IMR-90 (cell line): ENCODE results near the gene SLC6A4. TPM values are rescaled to one million over a fixed set of nuclear protein-coding genes. Genes with fewer than 3 reads are reported as not detected.

Experiments used
- ATAC-seq: fragments of 200-7000 bp; cut with Tn5 transposase; 2 replicates; pipeline ENCODE4 v1.9.1; 2020; ENCODE audit warnings: low read depth, mild to moderate bottlenecking, moderate library complexity
- BruUV-seq: library from RNA; stranded (reverse); fragments of 400-500 nt; replicated peaks from 2 replicates; lab custom pipeline; 2021; lab: Mats Ljungman, UMichigan
- CTCF ChIA-PET: fragments of 300-600 bp; formaldehyde crosslinking; extraction: SDS; loops from one replicate; lab custom pipeline; 2021; ENCODE audit warnings: antibody characterized with exemption; lab: Yijun Ruan, JAX
- POLR2A ChIA-PET: fragments of 300-600 bp; sonication (Branson Sonifier 250); formaldehyde crosslinking; loops from one replicate; lab custom pipeline; 2022; ENCODE audit warnings: antibody characterized with exemption; ENCODE audit not compliant: unreplicated experiment; lab: Charles Lee
- DNase-seq: peaks from one replicate; pipeline ENCODE4 v3.0.0; 2013
- H2AFZ ChIP-seq: replicated peaks from 2 replicates; pipeline ENCODE3; 2013; ENCODE audit warnings: low read length, mild to moderate bottlenecking; ENCODE audit not compliant: poor library complexity
- H2AK5ac ChIP-seq: 2 replicates; pipeline ENCODE4 v1.6.1; 2013; ENCODE audit warnings: low read depth, low read length, inconsistent platforms
- H2AK9ac ChIP-seq: replicated peaks from 2 replicates; pipeline ENCODE3; 2013; ENCODE audit warnings: mild to moderate bottlenecking, low read depth, low read length, moderate library complexity; ENCODE audit not compliant: poor library complexity
- H2BK120ac ChIP-seq: 2 replicates; pipeline ENCODE4 v1.6.1; 2013; ENCODE audit warnings: low read depth, low read length, inconsistent platforms
- H2BK15ac ChIP-seq: 3 replicates; pipeline ENCODE4 v1.6.1; 2013; ENCODE audit warnings: low read depth, low read length, inconsistent platforms
- H2BK20ac ChIP-seq: 2 replicates; pipeline ENCODE4 v1.6.1; 2013; ENCODE audit warnings: low read depth, mild to moderate bottlenecking, inconsistent platforms, low read length, moderate library complexity
- H2BK5ac ChIP-seq: 2 replicates; pipeline ENCODE4 v1.6.1; 2013; ENCODE audit warnings: mild to moderate bottlenecking, low read depth, low read length, inconsistent platforms; ENCODE audit not compliant: poor library complexity, severe bottlenecking
- H3K14ac ChIP-seq: replicated peaks from 2 replicates; pipeline ENCODE4 v1.6.1; 2013; ENCODE audit warnings: low read depth, low read length, inconsistent platforms
- H3K18ac ChIP-seq: 2 replicates; pipeline ENCODE4 v1.6.1; 2013; ENCODE audit warnings: low read depth, low read length, control low read depth
- H3K23ac ChIP-seq: 2 replicates; pipeline ENCODE4 v1.6.1; 2013; ENCODE audit warnings: low read depth, low read length, inconsistent platforms
- H3K27ac ChIP-seq: 2 replicates; pipeline ENCODE4 v1.5.1; 2013; ENCODE audit warnings: mild to moderate bottlenecking, control low read depth, low read length; ENCODE audit not compliant: insufficient read depth
- H3K27me3 ChIP-seq: 2 replicates; pipeline ENCODE4 v1.6.1; 2013; ENCODE audit warnings: low read length; ENCODE audit not compliant: control insufficient read depth, insufficient read depth
- H3K36me3 ChIP-seq: 2 replicates; pipeline ENCODE4 v1.6.1; 2013; ENCODE audit warnings: low read length, mixed read lengths; ENCODE audit not compliant: control insufficient read depth, insufficient read depth
- H3K4ac ChIP-seq: 2 replicates; pipeline ENCODE4 v1.6.1; 2013; ENCODE audit warnings: low read depth, low read length, inconsistent platforms
- H3K4me1 ChIP-seq: 2 replicates; pipeline ENCODE4 v1.6.1; 2013; ENCODE audit warnings: low read length, mixed read lengths; ENCODE audit not compliant: control insufficient read depth, insufficient read depth
- H3K4me2 ChIP-seq: 2 replicates; pipeline ENCODE4 v1.6.1; 2013; ENCODE audit warnings: low read depth, mild to moderate bottlenecking, control low read depth, low read length, moderate library complexity
- H3K4me3 ChIP-seq: 2 replicates; pipeline ENCODE4 v1.5.1; 2013; ENCODE audit warnings: low read depth, mild to moderate bottlenecking, control low read depth, low read length, moderate library complexity; ENCODE audit not compliant: insufficient read depth
- H3K56ac ChIP-seq: 2 replicates; pipeline ENCODE4 v1.6.1; 2013; ENCODE audit warnings: low read length, inconsistent platforms; ENCODE audit not compliant: insufficient read depth; ENCODE audit errors: extremely low read depth
- H3K79me1 ChIP-seq, 2 experiments: 2 replicates each; pipeline ENCODE4 v1.6.1; 2013; ENCODE audit warnings: low read length in 2 of 2, inconsistent platforms in 1 of 2, low read depth in 1 of 2
- H3K9ac ChIP-seq: 2 replicates; pipeline ENCODE4 v1.6.1; 2013; ENCODE audit warnings: low read depth, low read length, control low read depth
- H3K9me1 ChIP-seq: 2 replicates; pipeline ENCODE4 v1.6.1; 2013; ENCODE audit warnings: low read length, inconsistent platforms; ENCODE audit not compliant: insufficient read depth
- H3K9me3 ChIP-seq: 2 replicates; pipeline ENCODE4 v1.6.1; 2013; ENCODE audit warnings: low read length; ENCODE audit not compliant: control insufficient read depth, insufficient read depth
- H4K20me1 ChIP-seq: 2 replicates; pipeline ENCODE4 v1.6.1; 2013; ENCODE audit warnings: low read length, inconsistent platforms; ENCODE audit not compliant: insufficient read depth
- H4K5ac ChIP-seq: 2 replicates; pipeline ENCODE4 v1.6.1; 2013; ENCODE audit warnings: mild to moderate bottlenecking, low read depth, low read length, control low read depth
- H4K8ac ChIP-seq, 2 experiments: 2 replicates each; pipeline ENCODE4 v1.6.1; 2013; ENCODE audit warnings: low read depth in 2 of 2, low read length in 2 of 2, control low read depth in 1 of 2, inconsistent platforms in 1 of 2
- H4K91ac ChIP-seq: 2 replicates; pipeline ENCODE4 v1.6.1; 2013; ENCODE audit warnings: low read depth, low read length, inconsistent platforms; ENCODE audit not compliant: insufficient read depth
- BHLHE40 ChIP-seq: fragments of 150-350 bp; IDR thresholded peaks from 2 replicates; pipeline ENCODE4 v1.6.1; 2016; ENCODE audit warnings: mild to moderate bottlenecking, low read depth, low read length
- ELK1 ChIP-seq: fragments of 150-350 bp; IDR thresholded peaks from 2 replicates; pipeline ENCODE4 v1.6.1; 2016; ENCODE audit warnings: low read depth, mild to moderate bottlenecking, low read length, moderate library complexity, borderline replicate concordance
- FOS ChIP-seq: fragments of 150-350 bp; IDR thresholded peaks from 2 replicates; pipeline ENCODE4 v1.6.1; 2016; ENCODE audit warnings: low read depth, low read length
- MAFK ChIP-seq: IDR thresholded peaks from 2 replicates; pipeline ENCODE4 v1.6.1; 2012; ENCODE audit warnings: low read depth, low read length, improper control_type of control experiment
- MXI1 ChIP-seq: IDR thresholded peaks from 2 replicates; pipeline ENCODE4 v1.6.1; 2012; ENCODE audit warnings: low read depth, mild to moderate bottlenecking, low read length, moderate library complexity, borderline replicate concordance
- NFE2L2 ChIP-seq: fragments of 150-350 bp; IDR thresholded peaks from 2 replicates; pipeline ENCODE4 v1.6.1; 2016; ENCODE audit warnings: low read depth, mild to moderate bottlenecking, low read length
- POLR2A ChIP-seq: IDR thresholded peaks from 2 replicates; pipeline ENCODE4 v1.6.1; 2012; ENCODE audit warnings: mild to moderate bottlenecking, low read depth, low read length
- RAD21 ChIP-seq: IDR thresholded peaks from 2 replicates; pipeline ENCODE4 v1.6.1; 2012; ENCODE audit warnings: low read length, improper control_type of control experiment
- WGBS, 2 experiments: methylation state at CpG; one replicate each; pipeline versions ENCODE4 v1.1.5 to v1.1.7; 2013; ENCODE audit warnings: missing lambda C conversion rate in 2 of 2; ENCODE audit not compliant: insufficient read length in 1 of 2; ENCODE audit errors: extremely low coverage in 2 of 2; 5-methylcytosine and 5-hydroxymethylcytosine counted together
- dilution Hi-C: fragments of 300-500 bp; cut with HindIII; formaldehyde crosslinking; loops from one replicate; pipeline ENCODE4 v1.14.3; 2018; ENCODE audit warnings: low sequenced_read_pairs; ENCODE audit not compliant: unreplicated experiment
- in situ Hi-C: fragments of 300-500 bp; cut with MboI; formaldehyde crosslinking; loops from 3 replicates; pipeline ENCODE4 v1.14.3; 2019; ENCODE audit warnings: low sequenced_read_pairs, inconsistent platforms, mixed read lengths
- intact Hi-C: fragments of 100-400 bp; cut with micrococcal nuclease; formaldehyde crosslinking; loops from 2 replicates; pipeline ENCODE4 v1.10.0; 2022
- polyA plus RNA-seq, 3 experiments: library from polyadenylated mRNA; depleted of rRNA; stranded (reverse); fragments of >200 nt; gene quantifications; 2 replicates each; pipeline ENCODE4 v1.2.3, GENCODE V29; 2012; ENCODE audit warnings: low replicate concordance in 1 of 3
- total RNA-seq: library from RNA; depleted of rRNA; stranded (reverse); fragments of >200 nt; gene quantifications from 2 replicates; pipeline ENCODE4 v1.2.3, GENCODE V29; 2012

Gene SLC6A4
- total and polyA plus RNA-seq, 2 of the 4 experiments (the other 2 are of a cell fraction), result under 0.01 TPM; not detected in 1

DNA sequence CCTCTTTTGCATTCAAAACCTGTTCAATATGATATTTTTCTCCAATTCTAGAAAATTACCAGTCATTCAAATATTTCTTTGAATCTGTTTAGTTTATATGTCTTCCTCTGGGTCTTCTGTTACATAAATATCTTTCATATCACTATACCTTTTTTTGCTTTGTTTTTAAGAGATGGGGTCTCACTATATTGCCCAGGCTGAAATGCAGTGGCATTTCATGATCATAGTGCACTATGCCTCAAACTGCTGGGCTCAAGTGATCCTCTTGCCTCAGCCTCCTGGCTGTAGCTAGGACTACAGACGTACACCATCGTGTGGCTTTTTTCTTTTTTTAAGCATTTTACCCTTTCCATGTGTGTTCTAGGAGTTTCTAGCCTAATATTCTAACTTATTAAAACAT is 80.1 kb downstream of the SLC6A4 start:
- no peak overlapping the region for H4K91ac ChIP-seq
- H2BK120ac ChIP-seq, result no peak overlapping the region
- H2AK5ac ChIP-seq, result no peak overlapping the region
- H3K4me2 ChIP-seq, result no peak overlapping the region
- no peak overlapping the region for H2BK15ac ChIP-seq
- H3K9me3 ChIP-seq, result peaks cover 2% of the 10 kb centered on the region
- no peak overlapping the region for H2AFZ ChIP-seq
- DNase-seq (no peak), ATAC-seq (no peak)
- WGBS, 2 experiments, result no CpG with 5 or more reads among the region's 2 CpGs
- no peak overlapping the region for H4K5ac ChIP-seq
- intact Hi-C loops (no loop called here), in situ Hi-C loops (no loop called here), dilution Hi-C loops (no loop called here)
- no TSS peak for BruUV-seq
- H3K9ac ChIP-seq, result no peak overlapping the region
- no peak overlapping the region for H3K14ac ChIP-seq
- H3K56ac ChIP-seq, result no peak overlapping the region
- no peak overlapping the region for H3K4me3 ChIP-seq
- H3K27ac ChIP-seq, result no peak overlapping the region
- no peak overlapping the region for H3K23ac ChIP-seq
- no peak overlapping the region for H2AK9ac ChIP-seq
- H4K8ac ChIP-seq, result no peak overlapping the region
- no peaks in the 10 kb centered on the region for H3K4me1 ChIP-seq
- H3K18ac ChIP-seq, result no peak overlapping the region
- no peak overlapping the region for H2BK5ac ChIP-seq
- H3K27me3 ChIP-seq, result no peaks in the 10 kb centered on the region
- TF ChIP-seq POLR2A (no peak), FOS (no peak), NFE2L2 (no peak), MAFK (no peak), ELK1 (no peak), RAD21 (no peak), MXI1 (no peak), BHLHE40 (no peak)
- peaks cover 33 to 48% of the 10 kb centered on the region in 2 experiments for H3K79me1 ChIP-seq
- H2BK20ac ChIP-seq, result no peak overlapping the region
- CTCF ChIA-PET, result no interaction called here
- peaks cover 3% of the 10 kb centered on the region for H3K36me3 ChIP-seq
- no peak overlapping the region for H3K4ac ChIP-seq
- H3K9me1 ChIP-seq, result peaks cover 6% of the 10 kb centered on the region; the same call in 1 of the 2 replicates
- peaks cover 38% of the 10 kb centered on the region for H4K20me1 ChIP-seq
- POLR2A ChIA-PET, result no interaction called here
